Upper lobe of left lung (tissue), 6 donors: Measurements from ENCODE around the gene OSBPL5. TPM values are rescaled to one million over a fixed set of nuclear protein-coding genes. Genes with fewer than 3 reads are reported as not detected.

Experiments
- ATAC-seq, 2 donors: fragments of 200-7000 bp; cut with Tn5 transposase; one replicate each; pipeline ENCODE4 v1.9.1; 2022; ENCODE audit warnings: mild to moderate bottlenecking in 2 of 2, moderate library complexity in 2 of 2; ENCODE audit not compliant: low FRiP score in 2 of 2
- DNase-seq, 2 donors: peaks; one replicate each; pipeline ENCODE4 v3.0.0-alpha.2; 2019 to 2020
- H3K27ac ChIP-seq, 4 donors: fragments of 200-600 bp; sonication (generic); one replicate each; pipeline ENCODE4 v1.5.1; 2016 to 2019
- H3K27me3 ChIP-seq, 4 donors: fragments of 200-600 bp; sonication (generic); one replicate each; pipeline ENCODE4 v1.5.1; 2017 to 2019
- H3K36me3 ChIP-seq, 4 donors: fragments of 200-600 bp; sonication (generic); one replicate each; pipeline ENCODE4 v1.5.1; 2016 to 2019
- H3K4me1 ChIP-seq, 4 donors: fragments of 200-600 bp; sonication (generic); one replicate each; pipeline ENCODE4 v1.5.1; 2018 to 2019
- H3K4me3 ChIP-seq, 4 donors: fragments of 200-600 bp; sonication (generic); one replicate each; pipeline ENCODE4 v1.5.1; 2017 to 2019; ENCODE audit warnings: mild to moderate bottlenecking in 2 of 4, moderate library complexity in 1 of 4
- H3K9me3 ChIP-seq, 4 donors: fragments of 200-600 bp; sonication (generic); one replicate each; pipeline ENCODE4 v1.5.1; 2018 to 2019
- EP300 ChIP-seq, 4 donors: sonication (generic); formaldehyde crosslinking; IDR thresholded peaks; one replicate each; pipeline ENCODE4 v1.5.1; 2017; ENCODE audit warnings: antibody characterized with exemption in 4 of 4, control low read depth in 2 of 4
- POLR2A ChIP-seq, 4 donors: fragments of 450-650 bp; IDR thresholded peaks; one replicate each; pipeline ENCODE4 v1.5.1; 2016 to 2017; ENCODE audit warnings: antibody characterized with exemption in 4 of 4, mild to moderate bottlenecking in 2 of 4
- POLR2AphosphoS5 ChIP-seq, 2 donors: sonication (generic); formaldehyde crosslinking; IDR thresholded peaks; one replicate each; pipeline ENCODE4 v1.5.1; 2017; ENCODE audit warnings: antibody characterized with exemption in 2 of 2
- WGBS, 2 donors: methylation state at CpG; one replicate each; pipeline ENCODE4 v1.1.5; 2017 to 2018; 5-methylcytosine and 5-hydroxymethylcytosine counted together
- total RNA-seq, 6 donors: library from RNA; depleted of rRNA in 4 of 6; stranded (reverse); fragments of >200 nt in 4 of 6; gene quantifications; one replicate each; pipeline versions ENCODE4 v1.1.0 to v1.2.1, GENCODE V29; 2016 to 2021
- TF ChIP-seq, protein P1 (sequence below), 6 experiments: fragments of 450-650 bp in 4 of 6; fragments of 200-600 bp in 2 of 6; sonication (generic) in 2 of 6; IDR thresholded peaks; one replicate each; pipeline ENCODE4 v1.5.1; 2016 to 2019; ENCODE audit warnings: antibody characterized with exemption in 6 of 6
- donor health status: DM: no; HTN: no; CAD: no; lungs with moderate emphysema.
- donor health status: DM: no; HTN: yes; CAD: no; lungs with severe emphysema.

OSBPL5 gene
- total RNA-seq, 6 donors from 2014 or later, result 23.4 to 66.9 (median 48.3) TPM

DNA sequence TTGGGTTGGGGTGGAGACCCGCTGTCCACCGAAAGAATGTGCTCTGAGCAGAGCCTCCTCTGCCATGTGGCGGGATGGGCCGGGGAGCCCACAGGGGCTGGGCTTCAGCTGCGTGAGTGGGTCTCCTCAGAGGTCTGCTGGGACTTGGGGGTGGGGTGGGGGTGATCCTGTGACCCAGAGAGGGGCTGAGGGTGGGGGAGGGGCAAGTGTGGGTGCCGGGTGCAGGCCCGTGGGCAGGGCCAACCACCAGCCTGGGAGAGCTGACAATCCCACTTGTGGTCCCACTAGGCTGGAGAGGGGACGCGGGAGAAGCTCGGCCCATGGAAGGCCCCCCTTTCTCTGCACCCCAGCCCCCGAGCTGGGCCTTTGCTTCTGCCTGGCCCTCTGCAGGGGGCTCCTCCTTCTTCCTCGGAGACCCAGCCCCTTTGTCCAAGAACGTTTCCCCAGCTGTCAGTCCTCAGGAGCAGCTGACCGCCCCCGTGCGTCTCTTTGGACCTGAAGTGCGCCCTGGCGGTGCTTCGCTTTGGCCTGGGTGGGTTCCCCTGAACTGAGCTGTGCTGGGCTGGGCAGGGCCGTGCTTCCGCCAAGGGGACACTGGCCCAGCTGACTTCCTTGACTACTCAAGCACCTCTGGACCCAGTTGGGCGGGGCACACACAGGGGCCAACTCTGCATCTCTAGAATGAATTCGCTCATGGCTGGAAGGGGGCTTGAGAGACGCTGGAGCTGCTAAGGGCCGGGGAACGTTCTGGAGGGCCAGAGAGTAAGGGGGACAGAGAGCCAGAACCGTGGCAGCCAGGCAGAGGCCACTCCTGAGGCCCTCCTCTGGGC, 30.2 kb downstream of the OSBPL5 start:
- Histone ChIP-seq H3K9me3 (no peaks in the 10 kb centered on the region), H3K36me3 (peaks cover 0 to 3% (median 0%) of the 10 kb centered on the region in 4 donors), H3K27me3 (no peaks in the 10 kb centered on the region), H3K4me3 (no peak overlapping the region), H3K27ac (peak overlapping the region in 1 of 4 donors; percentile 35), H3K4me1 (peaks cover 9 to 54% (median 18%) of the 10 kb centered on the region in 4 donors)
- WGBS, 2 donors, result 81 to 82% methylated on average over 11 to 25 of the region's 27 CpGs
- DNase-seq (peak in 1 of 2 donors; percentile 68), ATAC-seq (no peak)
- TF ChIP-seq EP300 (IDR thresholded peaks at IDR 0.05) (no peak), POLR2A (IDR thresholded peaks at IDR 0.05) (no peak), POLR2AphosphoS5 (IDR thresholded peaks at IDR 0.05) (no peak)
- TF ChIP-seq, protein P1, sequence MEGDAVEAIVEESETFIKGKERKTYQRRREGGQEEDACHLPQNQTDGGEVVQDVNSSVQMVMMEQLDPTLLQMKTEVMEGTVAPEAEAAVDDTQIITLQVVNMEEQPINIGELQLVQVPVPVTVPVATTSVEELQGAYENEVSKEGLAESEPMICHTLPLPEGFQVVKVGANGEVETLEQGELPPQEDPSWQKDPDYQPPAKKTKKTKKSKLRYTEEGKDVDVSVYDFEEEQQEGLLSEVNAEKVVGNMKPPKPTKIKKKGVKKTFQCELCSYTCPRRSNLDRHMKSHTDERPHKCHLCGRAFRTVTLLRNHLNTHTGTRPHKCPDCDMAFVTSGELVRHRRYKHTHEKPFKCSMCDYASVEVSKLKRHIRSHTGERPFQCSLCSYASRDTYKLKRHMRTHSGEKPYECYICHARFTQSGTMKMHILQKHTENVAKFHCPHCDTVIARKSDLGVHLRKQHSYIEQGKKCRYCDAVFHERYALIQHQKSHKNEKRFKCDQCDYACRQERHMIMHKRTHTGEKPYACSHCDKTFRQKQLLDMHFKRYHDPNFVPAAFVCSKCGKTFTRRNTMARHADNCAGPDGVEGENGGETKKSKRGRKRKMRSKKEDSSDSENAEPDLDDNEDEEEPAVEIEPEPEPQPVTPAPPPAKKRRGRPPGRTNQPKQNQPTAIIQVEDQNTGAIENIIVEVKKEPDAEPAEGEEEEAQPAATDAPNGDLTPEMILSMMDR (IDR thresholded peaks at IDR 0.05), result no peak

DNA sequence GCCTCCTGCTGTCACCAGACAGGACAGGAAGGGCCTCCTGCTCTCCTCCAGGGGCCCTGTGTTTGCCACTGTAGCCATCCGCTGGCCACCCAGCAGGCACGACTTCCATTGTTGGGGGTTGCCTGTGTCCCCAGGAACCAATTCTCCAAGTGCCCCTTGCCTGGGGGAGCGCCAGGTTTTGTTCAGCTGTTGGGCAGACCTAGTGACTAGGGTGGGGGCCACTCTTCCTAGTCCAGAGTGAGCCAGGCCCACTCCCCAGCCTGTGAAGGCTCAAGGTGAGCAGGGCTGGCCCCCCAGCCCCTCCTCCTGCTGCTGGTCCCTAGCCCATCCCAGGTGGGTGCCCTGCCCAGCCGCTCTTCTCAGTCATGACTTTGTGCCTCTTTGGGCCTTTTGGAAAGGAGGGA, 30.9 kb downstream of the OSBPL5 start:
- ATAC-seq, result no peak
- DNase-seq, result no peak

DNA sequence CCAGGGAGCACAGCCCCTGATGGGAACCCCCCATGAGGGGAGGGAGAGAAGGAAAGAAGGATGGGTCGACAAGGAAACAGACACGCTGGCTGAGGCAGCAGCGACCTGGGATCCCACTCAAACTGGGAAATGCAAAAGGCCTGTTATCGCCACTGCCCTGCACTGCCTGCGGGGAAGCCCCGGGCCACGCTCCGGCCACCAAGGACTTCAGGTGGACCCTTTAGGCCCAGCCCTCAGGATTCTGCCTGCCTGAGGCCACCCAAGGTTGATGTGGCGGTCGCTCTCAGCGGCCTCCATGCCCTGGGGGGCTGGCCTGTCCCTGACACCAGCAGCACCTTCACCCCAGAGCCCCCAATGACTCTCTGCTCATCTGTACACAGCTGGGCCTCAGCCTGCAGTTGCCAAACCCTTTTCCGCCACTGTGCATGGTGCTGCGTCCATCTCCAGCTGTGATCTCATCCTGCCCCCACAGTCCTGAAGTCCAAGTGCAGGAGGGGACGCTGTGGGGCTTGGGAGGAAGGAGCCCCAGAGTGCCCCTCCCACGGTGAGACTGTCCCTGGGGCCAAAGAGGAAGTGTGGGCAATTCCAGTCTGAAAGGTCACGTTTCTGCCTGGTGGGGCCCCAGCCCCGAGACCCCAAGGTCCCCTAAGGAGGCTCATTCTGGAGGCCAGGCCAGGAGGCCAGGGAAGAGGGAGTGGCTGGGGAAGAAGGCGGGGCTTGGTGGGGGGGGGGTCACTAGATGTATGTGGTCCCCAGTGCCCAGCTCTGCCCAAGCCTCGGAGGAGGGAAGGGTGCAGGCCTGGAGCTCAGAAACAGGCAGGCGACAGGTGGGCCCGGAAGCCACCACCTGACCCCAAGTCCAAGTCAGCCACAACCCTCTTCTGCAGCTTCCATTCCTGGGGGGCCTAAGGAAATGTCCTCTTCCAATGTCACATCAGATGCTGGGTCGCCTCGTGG, 31.6 kb downstream of the OSBPL5 start:
- ATAC-seq (no peak), DNase-seq (peak in 1 of 2 donors; percentile 54)
- Histone ChIP-seq H3K9me3 (no peaks in the 10 kb centered on the region), H3K36me3 (peaks cover 0 to 3% (median 0%) of the 10 kb centered on the region in 4 donors), H3K4me1 (peaks cover 9 to 41% (median 18%) of the 10 kb centered on the region in 4 donors), H3K4me3 (no peak overlapping the region), H3K27me3 (no peaks in the 10 kb centered on the region), H3K27ac (no peak overlapping the region)
- TF ChIP-seq POLR2A (IDR thresholded peaks at IDR 0.05) (no peak), POLR2AphosphoS5 (IDR thresholded peaks at IDR 0.05) (no peak), EP300 (IDR thresholded peaks at IDR 0.05) (no peak)
- TF ChIP-seq, protein P1 (IDR thresholded peaks at IDR 0.05), result no peak
- 81 to 88% methylated on average over 8 to 21 of the region's 23 CpGs for WGBS, 2 donors

More for the DNA sequence above, 30.9 kb downstream of the OSBPL5 start:
- TF ChIP-seq POLR2A (IDR thresholded peaks at IDR 0.05), result no peak
- no peak for TF ChIP-seq EP300 (IDR thresholded peaks at IDR 0.05)
- TF ChIP-seq, protein P1 (IDR thresholded peaks at IDR 0.05), result no peak
- TF ChIP-seq POLR2AphosphoS5 (IDR thresholded peaks at IDR 0.05), result no peak
- Histone ChIP-seq H3K4me3 (no peak overlapping the region), H3K27ac (peak overlapping the region in 1 of 4 donors; percentile 19), H3K9me3 (no peaks in the 10 kb centered on the region), H3K36me3 (peaks cover 0 to 3% (median 0%) of the 10 kb centered on the region in 4 donors), H3K4me1 (peaks cover 9 to 47% (median 18%) of the 10 kb centered on the region in 4 donors), H3K27me3 (no peaks in the 10 kb centered on the region)
- 66 to 72% methylated on average over 3 to 4 of the region's 4 CpGs for WGBS, 2 donors

GRCh38 chr11:3132831-3133260, 32.3 kb downstream of the OSBPL5 start:
- Histone ChIP-seq H3K9me3 (no peaks in the 10 kb centered on the region), H3K4me3 (no peak overlapping the region), H3K36me3 (peaks cover 0 to 8% (median 0%) of the 10 kb centered on the region in 4 donors), H3K4me1 (peaks cover 9 to 34% (median 18%) of the 10 kb centered on the region in 4 donors), H3K27me3 (no peaks in the 10 kb centered on the region), H3K27ac (no peak overlapping the region)
- 90 to 98% methylated on average over 7 to 8 of the region's 8 CpGs for WGBS, 2 donors
- DNase-seq (peak in 1 of 2 donors; percentile 36), ATAC-seq (no peak)
- TF ChIP-seq, protein P1 (IDR thresholded peaks at IDR 0.05), result no peak
- TF ChIP-seq POLR2AphosphoS5 (IDR thresholded peaks at IDR 0.05) (no peak), EP300 (IDR thresholded peaks at IDR 0.05) (no peak)
